GM19023 (cell line): ENCODE data around the gene CELF5.
"Not testable (repeated sequence)": the region's sequence is repeated elsewhere in the genome, so short reads cannot be mapped to it uniquely, and the experiment has no call there.

Experiments
- ATAC-seq: cut with Tn5 transposase; IDR thresholded peaks from one replicate; pipeline ENCODE4 v1.9.1; 2021; ENCODE audit warnings: mild to moderate bottlenecking, moderate library complexity; ENCODE audit not compliant: unreplicated experiment

CELF5 gene

GRCh38 chr19:3270902-3271301 lies 46.4 kb downstream of the CELF5 start:
- ATAC-seq, result no peak

GRCh38 chr19:3272401-3272931 lies 48.0 kb downstream of the CELF5 start:
- ATAC-seq, result no peak

- ATAC-seq, result no peak
These were observed 48.5 kb downstream of the CELF5 start for GRCh38 chr19:3272952-3273351.

DNA sequence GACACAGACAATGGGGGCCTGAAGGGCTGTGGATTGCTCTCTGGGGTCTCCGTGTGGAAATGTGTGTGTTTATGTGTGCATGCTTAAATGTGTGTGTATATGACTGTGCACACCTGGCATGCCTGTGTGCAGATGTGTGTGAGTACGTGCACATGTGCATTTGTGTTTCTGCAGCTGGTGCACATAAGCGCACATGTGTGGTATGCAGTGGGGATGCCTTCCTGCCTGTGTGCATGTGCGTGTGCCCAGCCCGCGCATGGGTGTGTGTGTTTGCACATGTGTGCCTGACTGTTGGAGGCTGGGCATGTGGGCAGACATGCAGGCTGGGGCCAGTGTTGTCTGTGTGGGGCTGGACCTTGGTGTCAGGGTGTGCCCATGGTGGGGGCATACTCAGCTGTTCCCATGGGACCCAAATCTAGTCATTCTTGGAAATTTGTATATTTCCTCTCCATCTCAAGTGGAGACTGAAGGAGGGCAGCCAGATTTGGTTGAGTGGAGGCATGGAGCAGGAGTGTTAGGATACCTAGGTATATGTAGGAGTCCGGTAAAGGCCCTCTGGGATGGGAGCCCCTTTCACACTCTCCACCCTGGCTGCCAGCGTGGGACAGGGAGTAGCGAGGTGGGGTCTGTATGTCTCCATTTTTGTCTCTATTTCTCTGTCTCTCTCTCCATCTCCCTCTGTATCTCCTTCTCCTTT lies 49.9 kb downstream of the CELF5 start:
- ATAC-seq, result no peak

DNA sequence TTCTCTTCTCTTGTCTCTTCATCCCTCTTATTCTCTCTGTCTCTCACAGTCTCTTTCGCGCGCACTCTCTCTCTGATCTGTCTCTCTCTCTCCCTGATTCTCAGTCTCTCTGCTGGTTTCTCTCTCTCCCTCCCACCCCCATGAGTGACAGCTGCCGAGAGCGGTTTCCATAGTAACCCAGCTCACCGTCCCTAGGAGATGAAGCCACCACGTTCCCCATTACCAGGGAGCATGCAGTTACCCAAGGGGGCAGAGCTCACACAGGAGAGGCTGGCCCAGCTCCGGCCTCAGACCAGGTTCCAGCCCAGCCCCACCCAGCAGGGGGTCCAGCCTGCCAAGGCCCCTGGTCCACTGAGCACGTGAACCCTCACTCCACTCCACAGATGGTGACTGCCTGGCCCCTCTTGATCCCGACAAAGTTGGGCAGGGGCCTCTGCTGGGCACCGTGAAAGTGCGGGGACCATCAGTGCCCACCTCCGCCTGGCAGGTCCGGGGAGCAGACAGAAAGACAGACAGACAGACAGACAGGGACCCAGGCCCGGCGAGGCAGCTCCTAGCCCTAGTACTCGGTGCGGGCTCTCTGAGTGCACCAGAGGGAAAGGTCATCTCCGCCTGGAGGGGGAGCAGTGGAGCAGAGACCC lies 50.6 kb downstream of the CELF5 start:
- no peak for ATAC-seq

- ATAC-seq, result no peak
These were observed 51.3 kb downstream of the CELF5 start for GRCh38 chr19:3275583-3276340.

DNA sequence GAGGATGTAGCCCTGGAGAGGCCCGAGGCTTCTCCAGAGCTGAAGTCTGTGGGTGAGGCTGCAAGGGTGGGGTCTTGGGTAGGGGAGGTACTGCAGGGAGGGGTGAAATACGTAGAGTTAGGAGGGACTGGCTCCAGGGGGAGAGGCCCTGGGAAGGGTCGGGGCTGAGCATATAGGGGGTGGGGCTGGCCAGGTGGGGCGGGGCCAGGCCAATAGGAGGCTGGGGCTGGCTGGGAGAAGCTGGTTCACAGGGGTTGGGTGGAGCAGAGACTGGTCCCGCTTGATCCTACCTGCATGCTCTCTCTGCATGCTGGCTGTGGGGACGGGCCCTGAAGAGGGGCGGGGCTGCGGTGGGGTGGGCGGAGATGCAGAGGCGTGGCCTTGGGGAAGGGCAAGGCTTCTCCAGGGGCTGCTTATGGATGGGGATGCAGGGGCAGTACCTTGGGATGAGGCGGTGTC lies 51.9 kb downstream of the CELF5 start:
- ATAC-seq, result no peak

DNA sequence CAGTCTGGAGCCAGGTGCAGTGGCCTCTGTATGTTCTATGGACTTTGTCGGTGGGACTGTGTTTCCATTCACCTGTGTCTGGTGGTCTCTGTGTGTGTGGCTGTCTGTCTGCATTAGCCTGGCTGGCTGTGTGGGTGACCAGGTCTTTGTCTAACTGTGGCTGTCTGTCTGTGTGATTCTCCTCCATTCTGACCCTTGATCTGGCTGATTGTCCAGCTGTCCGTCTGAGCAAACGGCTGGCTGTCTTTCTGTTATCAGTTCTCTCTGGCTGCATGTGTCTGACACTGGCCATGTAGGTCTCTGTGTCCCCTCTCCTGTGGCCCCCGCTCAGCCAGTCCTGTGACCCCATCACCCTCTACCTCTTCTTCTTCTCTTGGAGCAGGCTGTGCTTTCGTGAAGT lies 53.2 kb downstream of the CELF5 start:
- ATAC-seq, result no peak

DNA sequence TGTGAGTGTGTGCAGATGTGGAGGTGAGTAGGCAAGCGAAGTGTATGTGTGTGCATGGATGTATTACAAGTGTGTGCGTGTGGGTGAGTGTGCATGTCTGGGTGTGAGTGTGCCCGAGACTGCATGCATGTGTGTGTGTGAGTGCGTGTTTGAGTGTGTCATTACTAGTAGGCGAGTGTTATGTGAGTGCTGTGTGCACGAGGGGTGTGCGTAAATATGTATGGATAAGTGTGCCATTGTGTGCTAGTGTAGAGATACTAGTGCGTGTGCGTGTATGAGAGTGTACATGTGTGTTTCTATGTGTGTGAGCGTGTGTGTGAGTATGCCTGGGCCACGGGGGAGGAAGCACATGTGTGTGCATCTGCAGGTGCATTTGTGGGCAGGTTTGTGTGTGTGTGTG lies 53.8 kb downstream of the CELF5 start:
- ATAC-seq, result no peak

- ATAC-seq, result no peak
These were observed 54.3 kb downstream of the CELF5 start for GRCh38 chr19:3278749-3279148.

GRCh38 chr19:3279306-3279705 lies 54.8 kb downstream of the CELF5 start:
- no peak for ATAC-seq

DNA sequence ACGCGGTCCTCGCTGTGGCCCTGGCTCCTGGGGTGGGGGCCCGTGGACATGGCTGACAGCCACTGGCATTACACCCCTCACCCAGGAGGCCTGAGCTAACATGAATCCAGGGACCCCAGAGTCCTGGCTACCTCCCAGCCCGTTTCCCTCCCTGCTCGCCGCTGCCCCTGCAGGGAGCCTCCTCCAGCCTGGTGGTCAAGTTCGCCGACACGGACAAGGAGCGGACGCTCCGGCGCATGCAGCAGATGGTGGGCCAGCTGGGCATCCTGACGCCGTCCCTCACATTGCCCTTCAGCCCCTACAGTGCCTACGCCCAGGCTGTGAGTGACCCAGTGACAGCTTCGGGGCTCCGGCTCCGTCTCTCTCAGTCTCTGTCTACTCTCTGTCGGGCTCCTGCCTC lies 56.6 kb downstream of the CELF5 start:
- ATAC-seq, result no peak

DNA sequence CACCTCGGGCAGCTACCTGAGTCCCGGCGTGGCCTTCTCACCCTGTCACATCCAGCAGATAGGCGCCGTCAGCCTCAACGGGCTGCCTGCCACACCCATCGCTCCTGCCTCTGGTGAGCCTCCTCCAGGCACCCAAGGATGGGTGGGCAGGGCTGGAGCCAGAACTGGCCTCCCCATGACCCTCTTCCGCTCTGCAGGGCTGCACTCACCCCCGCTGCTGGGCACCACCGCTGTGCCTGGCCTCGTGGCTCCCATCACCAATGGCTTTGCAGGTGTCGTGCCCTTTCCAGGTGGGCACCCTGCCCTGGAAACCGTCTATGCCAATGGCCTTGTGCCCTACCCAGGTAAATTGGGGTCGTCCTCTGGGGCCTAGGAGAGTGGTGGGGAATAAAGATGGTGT lies 57.7 kb downstream of the CELF5 start:
- ATAC-seq, result no peak

- ATAC-seq, result no peak
These were observed 58.1 kb downstream of the CELF5 start for GRCh38 chr19:3282564-3282963.

DNA sequence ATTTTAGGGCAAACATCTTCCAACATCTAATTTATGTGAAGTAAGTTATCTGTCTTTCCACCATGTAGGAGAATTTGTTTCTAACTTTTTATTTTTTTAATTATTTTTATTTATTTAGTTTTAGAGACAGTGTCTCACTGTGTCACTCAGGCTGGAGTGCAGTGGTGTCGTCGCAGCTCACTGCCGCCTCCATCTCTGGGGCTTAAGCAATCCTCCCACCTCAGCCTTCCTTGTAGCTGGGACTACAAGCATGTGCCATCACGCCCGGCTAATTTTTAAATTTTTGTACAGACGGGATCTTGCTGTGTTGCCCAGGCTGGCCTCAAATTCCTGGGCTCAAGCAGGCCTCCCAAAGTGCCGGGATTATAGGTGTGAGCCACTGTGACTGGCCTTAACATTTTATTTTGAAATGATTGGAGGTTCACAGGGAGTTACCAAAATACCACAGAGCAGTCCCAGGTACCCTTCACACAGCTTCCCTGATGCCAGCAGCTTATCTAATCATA lies 58.8 kb downstream of the CELF5 start:
- ATAC-seq, result no peak

DNA sequence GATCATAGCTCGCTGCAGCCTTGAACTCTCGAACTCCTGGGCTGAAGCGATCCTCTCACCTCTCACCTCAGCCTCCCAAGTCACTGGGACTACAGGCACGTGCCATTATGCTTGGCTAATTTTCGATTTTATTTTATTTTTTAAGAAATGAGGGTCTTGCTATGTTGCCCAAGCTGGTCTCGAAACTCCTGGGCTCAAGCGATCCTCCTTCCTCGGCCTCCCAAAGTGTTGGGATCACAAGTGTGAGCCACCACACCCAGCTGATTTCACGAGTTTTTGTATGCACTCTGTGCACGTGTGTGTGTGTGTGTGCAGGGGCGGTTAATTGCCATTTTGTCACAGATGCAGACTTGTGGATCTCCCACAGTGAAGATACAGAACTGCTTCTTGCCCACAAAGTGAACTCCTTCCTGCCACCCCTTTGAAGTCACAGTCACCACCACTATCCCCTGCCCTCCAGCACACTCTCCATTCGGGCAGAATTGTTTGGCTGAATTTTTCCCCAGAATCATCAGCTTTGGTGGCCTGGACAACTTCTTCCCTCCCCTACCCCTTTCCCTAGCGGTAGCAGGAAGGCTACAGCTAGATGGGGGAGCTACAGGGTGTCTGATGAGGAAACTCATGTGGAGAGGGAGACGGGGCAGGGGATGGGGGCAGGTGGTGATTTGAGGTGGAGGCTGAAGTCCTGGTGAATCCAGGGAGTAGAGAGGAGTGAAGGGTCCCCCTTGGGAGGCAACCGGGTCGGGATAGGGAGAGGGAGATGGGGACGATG lies 59.6 kb downstream of the CELF5 start:
- ATAC-seq, result no peak

- ATAC-seq, result no peak
These were observed 60.5 kb downstream of the CELF5 start for GRCh38 chr19:3284759-3285646.

GRCh38 chr19:3285647-3286176 lies 61.3 kb downstream of the CELF5 start:
- no peak for ATAC-seq

DNA sequence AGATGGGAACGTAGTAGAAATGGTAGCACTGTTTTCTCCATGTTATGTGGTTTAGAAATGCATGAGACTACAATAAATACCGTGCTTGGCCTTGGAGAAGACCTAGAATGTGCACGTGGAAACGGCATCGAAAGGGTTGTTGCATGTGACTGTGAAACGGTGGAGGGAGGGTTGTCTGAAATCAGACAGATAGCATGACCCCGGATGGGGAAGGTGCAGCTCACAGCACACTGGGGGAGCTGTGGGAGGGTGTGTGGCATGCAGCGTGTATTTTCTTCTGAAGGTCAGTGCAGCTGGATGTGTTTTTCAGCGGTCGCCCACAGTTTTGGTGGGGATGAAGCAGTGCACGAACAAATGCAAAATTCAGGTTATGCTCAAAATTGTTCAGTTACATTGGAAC lies 63.4 kb downstream of the CELF5 start:
- no peak for ATAC-seq

DNA sequence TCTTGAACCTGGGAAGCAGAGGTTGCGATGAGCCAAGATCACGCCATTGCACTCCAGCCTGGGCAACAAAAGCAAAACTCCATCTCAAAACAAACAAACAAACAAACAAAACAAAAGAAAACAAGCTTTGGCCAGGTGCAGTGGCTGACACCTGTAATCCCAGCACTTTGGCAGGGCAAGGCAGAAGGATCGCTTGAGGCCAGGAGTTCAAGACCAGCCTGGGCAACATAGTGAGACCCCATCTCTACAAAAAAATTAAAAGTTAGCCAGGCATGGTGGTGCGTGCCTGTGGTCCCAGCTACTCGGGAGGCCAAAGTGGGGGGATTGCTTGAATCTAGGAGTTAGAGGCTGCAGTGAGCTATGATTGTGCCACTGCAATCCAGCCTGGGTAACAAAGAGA lies 64.0 kb downstream of the CELF5 start:
- ATAC-seq, result not testable (repeated sequence)
